KG1 (cell line): ENCODE data around the gene XIRP2.

ENCODE experiments used
- DNase-seq: peaks from one replicate; lab custom pipeline; 2025; lab: John Stamatoyannopoulos, UW

The XIRP2 gene

GRCh38 chr2:166888180-166888579 is at the start of gene XIRP2:
TSS of gene XIRP2 (plus strand) at chr2:166888480. CDS start at chr2:166903483, 15,003 bp downstream.
- DNase-seq: no peak

- no peak for DNase-seq
These were observed 47.1 kb upstream of the XIRP2 start for GRCh38 chr2:166841152-166841551.

- no peak for DNase-seq
These were observed 46.6 kb upstream of the XIRP2 start for GRCh38 chr2:166841679-166842078.

- DNase-seq: no peak
These were observed 44.2 kb upstream of the XIRP2 start for GRCh38 chr2:166844111-166844510.

- no peak for DNase-seq
These were observed 25.7 kb upstream of the XIRP2 start for GRCh38 chr2:166862468-166863132.

- DNase-seq: no peak
These were observed 20.3 kb upstream of the XIRP2 start for GRCh38 chr2:166867874-166868514.

- no peak for DNase-seq
These were observed 17.9 kb upstream of the XIRP2 start for GRCh38 chr2:166870346-166870745.

GRCh38 chr2:166881177-166881576 is 7.1 kb upstream of the XIRP2 start:
- DNase-seq: no peak

- no peak for DNase-seq
These were observed 5.4 kb upstream of the XIRP2 start for GRCh38 chr2:166882851-166883250.

GRCh38 chr2:166891727-166892126 is 3.4 kb downstream of the XIRP2 start:
- no peak for DNase-seq

GRCh38 chr2:166892397-166892796 is 4.1 kb downstream of the XIRP2 start:
- no peak for DNase-seq

GRCh38 chr2:166895243-166895642 is 7.0 kb downstream of the XIRP2 start:
- no peak for DNase-seq

- DNase-seq: no peak
These were observed 9.4 kb downstream of the XIRP2 start for GRCh38 chr2:166897666-166898065.

- no peak for DNase-seq
These were observed 11.4 kb downstream of the XIRP2 start for GRCh38 chr2:166899676-166900075.

- DNase-seq: no peak
These were observed 12.4 kb downstream of the XIRP2 start for GRCh38 chr2:166900700-166901099.

- no peak for DNase-seq
These were observed 13.1 kb downstream of the XIRP2 start for GRCh38 chr2:166901336-166901735.

- DNase-seq: no peak
These were observed 28.7 kb downstream of the XIRP2 start for GRCh38 chr2:166916987-166917386.

- DNase-seq: no peak
These were observed 29.1 kb downstream of the XIRP2 start for GRCh38 chr2:166917415-166917814.

- no peak for DNase-seq
These were observed 33.1 kb downstream of the XIRP2 start for GRCh38 chr2:166921261-166921896.

- DNase-seq: no peak
These were observed 36.7 kb downstream of the XIRP2 start for GRCh38 chr2:166924967-166925366.

- DNase-seq: no peak
These were observed 38.4 kb downstream of the XIRP2 start for GRCh38 chr2:166926657-166927056.

- no peak for DNase-seq
These were observed 43.8 kb downstream of the XIRP2 start for GRCh38 chr2:166932032-166932431.

- no peak for DNase-seq
These were observed 46.5 kb downstream of the XIRP2 start for GRCh38 chr2:166934817-166935216.
